ENCODE results near the gene PLEKHG4B.

- TF ChIP-seq SPI1 (IDR thresholded peaks at IDR 0.05; ENCODE audit: low read depth, low read length) (no peak), POLR2A (IDR thresholded peaks at IDR 0.05; ENCODE audit: low read depth, low read length) (no peak), TAF1 (IDR thresholded peaks at IDR 0.05; ENCODE audit: low read depth, low read length) (no peak), PAX5 (IDR thresholded peaks at IDR 0.05; ENCODE audit: insufficient read depth, low read length, severe bottlenecking) (no peak)
Observed at GRCh38 chr5:204462-204861, 112.5 kb downstream of the PLEKHG4B start.
